SHP77 treated with DMSO at 0.1 percent for 48 hours (cell line): ENCODE data around the gene OR2M4.
"Not testable (repeated sequence)": the region's sequence is repeated elsewhere in the genome, so short reads cannot be mapped to it uniquely, and the experiment has no call there.

Experiments used
- DNase-seq: peaks from one replicate; lab custom pipeline; 2025; lab: John Stamatoyannopoulos, UW

The OR2M4 gene

GRCh38 chr1:248231117-248231516 is at the start of gene OR2M4:
Gene OR2M4, plus strand, starts transcription at chr1:248231417. Its CDS starts 7,512 bp downstream, at chr1:248238929.
- DNase-seq = no peak

DNA sequence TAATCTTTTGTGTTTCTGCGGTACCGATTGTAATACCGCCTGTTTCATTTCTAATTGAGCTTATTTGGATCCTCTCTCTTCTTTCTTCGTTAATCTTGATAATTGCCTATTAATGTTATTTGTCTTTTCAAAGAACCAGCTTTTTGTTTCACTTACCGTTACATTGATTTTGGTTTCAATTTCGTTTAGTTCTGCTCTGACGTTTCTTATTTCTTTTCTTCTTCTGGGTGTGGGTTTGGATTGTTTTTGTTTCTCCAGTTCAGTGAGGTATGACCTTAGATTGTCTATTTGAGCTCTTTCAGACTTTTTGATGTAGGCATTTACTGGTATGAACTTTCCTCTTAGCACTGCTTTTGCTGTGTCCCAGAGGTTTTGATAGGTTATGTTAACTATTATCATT is 47.2 kb upstream of the OR2M4 start:
- no peak for DNase-seq

DNA sequence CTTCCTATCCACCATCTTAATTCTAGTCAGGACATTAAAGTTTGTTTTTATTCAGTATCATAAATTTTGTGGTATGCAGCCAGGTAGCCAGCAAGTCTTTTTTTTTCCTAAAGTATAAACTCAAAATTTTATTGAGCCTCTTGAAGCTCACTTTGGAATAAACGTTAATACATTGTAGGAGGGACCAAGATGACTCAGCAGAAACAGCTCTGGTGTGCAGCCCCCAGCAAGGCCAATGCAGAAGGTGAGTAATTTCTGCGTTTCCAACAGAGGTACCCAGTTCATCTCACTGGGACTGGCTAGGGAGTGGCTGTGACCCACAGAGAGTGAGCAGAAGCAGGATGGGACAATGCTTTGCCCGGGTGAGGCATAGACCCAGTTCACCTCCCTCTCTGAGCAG is 43.9 kb upstream of the OR2M4 start:
- no peak for DNase-seq

- DNase-seq = no peak
Observed at GRCh38 chr1:248189026-248189425, 42.2 kb upstream of the OR2M4 start.

GRCh38 chr1:248194117-248194516 is 37.1 kb upstream of the OR2M4 start:
- DNase-seq = no peak

GRCh38 chr1:248196965-248197364 is 34.3 kb upstream of the OR2M4 start, which contains the start of gene OR2M3:
Gene OR2M3, plus strand, starts transcription at chr1:248197265. Its CDS starts 5,803 bp downstream, at chr1:248203068.
- DNase-seq = no peak

DNA sequence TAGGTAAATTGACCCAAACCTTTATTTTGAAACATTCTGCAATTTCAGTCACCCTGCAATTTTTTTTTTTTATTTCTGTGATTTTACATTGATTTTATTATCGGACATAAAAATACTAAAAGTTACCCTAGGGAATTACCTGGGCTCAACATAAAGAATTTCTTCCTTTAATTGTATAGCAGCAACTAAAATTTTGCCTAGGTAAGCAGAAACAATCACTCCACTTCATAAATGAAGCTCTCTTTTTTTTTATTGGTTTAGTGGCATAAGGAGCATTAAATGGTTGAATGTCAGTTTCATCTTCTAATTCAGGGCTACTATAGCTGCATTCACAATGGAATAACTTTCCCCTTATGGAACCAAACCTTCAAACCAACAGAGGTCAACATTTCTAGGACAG is 15.3 kb upstream of the OR2M4 start:
- DNase-seq = no peak

DNA sequence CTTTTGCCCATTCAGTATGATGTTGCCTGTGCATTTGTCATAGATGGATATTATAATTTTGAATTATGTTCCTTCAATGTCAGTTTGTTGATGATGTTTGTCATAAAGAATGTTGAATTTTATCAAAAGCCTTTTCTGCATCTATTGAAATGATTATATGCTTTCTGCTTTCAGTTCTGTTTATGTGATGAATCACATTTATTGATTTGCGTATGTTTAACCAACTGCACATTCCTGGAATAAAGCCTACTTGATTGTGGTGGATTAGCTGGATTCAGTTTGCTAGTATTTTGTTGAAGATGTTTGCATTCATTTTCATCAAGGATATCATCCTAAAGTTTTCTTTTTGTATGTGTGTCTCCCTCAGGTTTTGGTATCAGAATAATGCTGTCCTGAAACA is 5.7 kb upstream of the OR2M4 start:
- no peak for DNase-seq

- no peak for DNase-seq
Observed at GRCh38 chr1:248229360-248229908, 1.8 kb upstream of the OR2M4 start.

DNA sequence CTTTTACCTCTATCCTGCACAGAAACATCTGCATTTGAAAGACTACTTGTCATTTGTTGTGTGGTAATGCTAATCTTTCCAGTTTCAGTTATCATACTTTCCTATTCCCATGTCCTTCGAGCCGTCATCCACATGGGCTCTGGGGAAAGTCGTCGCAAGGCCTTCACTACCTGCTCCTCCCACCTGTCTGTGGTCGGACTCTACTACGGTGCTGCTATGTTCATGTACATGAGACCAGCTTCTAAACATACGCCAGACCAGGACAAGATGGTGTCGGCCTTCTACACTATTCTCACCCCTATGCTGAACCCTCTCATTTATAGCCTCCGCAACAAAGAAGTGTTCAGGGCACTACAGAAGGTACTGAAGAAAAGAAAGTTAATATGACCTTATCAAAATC is 8.3 kb downstream of the OR2M4 start:
- DNase-seq = no peak

GRCh38 chr1:248243204-248243603 is 12.0 kb downstream of the OR2M4 start:
- DNase-seq = peak; percentile 7

DNA sequence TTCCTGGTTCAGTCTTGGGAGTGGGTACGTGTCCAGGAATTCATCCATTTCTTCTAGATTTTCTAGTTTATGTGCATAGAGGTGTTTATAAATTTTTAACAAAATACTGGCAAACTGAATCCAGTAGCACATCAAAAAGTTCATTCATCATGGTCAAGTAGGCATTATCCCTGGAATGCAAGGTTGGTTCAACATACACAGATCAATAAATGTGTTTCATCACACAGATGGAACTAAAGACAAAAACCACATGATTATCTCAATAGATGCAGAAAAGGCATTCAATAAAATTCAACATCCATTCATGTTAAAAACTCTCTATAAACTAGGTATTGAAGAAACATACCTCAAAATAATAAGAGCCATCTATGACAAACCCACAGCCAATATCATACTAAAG is 28.1 kb downstream of the OR2M4 start:
- not testable (repeated sequence) for DNase-seq

- no peak for DNase-seq
Observed at GRCh38 chr1:248268178-248268577, 37.0 kb downstream of the OR2M4 start.

DNA sequence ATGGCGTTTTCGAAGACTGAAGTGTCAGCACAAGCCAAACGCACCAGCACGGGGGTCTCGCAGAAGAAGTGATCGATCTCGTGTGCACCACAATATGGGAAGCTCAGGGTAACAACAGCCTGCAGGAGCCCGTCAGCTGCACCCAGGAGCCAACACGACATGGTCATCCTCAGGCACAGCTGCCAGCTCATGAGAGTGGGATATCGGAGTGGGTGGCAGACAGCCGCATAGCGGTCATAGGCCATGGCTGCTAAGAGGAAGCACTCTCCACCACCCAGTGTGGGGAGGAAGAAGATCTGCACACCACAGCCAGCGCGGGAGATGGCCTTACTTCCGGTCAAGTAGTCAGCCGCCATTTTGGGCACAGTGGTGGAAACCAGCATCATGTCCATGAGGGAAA is 42.0 kb downstream of the OR2M4 start:
- not testable (repeated sequence) for DNase-seq

DNA sequence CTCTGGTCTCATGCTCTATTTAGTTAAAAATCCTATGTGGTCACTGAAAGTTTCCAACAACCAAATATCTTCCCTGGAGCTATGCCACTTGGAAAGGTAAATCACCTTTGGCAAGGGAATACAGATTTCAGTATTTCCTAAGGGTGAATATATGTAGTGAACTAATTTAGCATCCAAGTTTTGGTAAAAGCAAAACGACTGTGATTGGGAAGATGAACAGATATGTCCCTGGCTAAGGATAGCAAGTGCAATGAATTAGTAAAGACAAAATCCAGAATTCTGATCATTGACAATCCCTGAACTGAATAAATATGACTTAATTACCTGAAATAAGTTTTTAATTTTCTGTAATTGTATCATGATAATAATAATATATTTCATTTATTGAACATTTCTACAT is 46.7 kb downstream of the OR2M4 start, which contains the start of gene OR2T33:
Gene OR2T33 (minus strand): TSS at position 101 of the 400 bp plus-strand sequence. CDS start 4,162 bp downstream, outside the sequence.
- no peak for DNase-seq

- no peak for DNase-seq
Observed at GRCh38 chr1:248288391-248288790, 57.2 kb downstream of the OR2M4 start.
